NCI-H748 (cell line): ENCODE measurements around the gene MACO1.
"Not testable (repeated sequence)": the region's sequence is repeated elsewhere in the genome, so short reads cannot be mapped to it uniquely, and the experiment has no call there.

Experiments used
- DNase-seq: peaks from one replicate; lab custom pipeline; 2025; ENCODE audit not compliant: unreplicated experiment; lab: John Stamatoyannopoulos, UW

The MACO1 gene

GRCh38 chr1:25423206-25423605 is 7.5 kb upstream of the MACO1 start:
- DNase-seq: not testable (repeated sequence)

- DNase-seq: no peak
These were observed 5.3 kb upstream of the MACO1 start for GRCh38 chr1:25425098-25426085.

DNA sequence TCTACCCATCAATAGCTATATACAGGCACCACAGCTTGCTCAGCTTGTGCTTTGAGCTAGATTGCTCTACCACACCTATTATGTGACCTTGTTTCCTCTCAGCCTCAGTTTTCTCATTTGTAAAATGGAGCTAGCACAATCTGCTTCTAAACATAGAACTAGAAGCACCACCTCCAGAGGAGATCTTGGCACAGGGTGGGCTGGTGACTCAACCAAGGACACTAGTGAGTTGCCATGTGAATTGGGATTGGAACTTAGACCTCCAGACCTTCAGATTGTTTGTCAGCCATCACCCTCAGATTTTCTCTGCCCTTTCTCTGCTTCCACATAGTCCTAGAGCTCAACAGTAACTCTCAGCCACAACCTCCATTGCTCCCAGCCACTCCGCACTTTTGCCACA is 3.0 kb upstream of the MACO1 start:
- DNase-seq: no peak

DNA sequence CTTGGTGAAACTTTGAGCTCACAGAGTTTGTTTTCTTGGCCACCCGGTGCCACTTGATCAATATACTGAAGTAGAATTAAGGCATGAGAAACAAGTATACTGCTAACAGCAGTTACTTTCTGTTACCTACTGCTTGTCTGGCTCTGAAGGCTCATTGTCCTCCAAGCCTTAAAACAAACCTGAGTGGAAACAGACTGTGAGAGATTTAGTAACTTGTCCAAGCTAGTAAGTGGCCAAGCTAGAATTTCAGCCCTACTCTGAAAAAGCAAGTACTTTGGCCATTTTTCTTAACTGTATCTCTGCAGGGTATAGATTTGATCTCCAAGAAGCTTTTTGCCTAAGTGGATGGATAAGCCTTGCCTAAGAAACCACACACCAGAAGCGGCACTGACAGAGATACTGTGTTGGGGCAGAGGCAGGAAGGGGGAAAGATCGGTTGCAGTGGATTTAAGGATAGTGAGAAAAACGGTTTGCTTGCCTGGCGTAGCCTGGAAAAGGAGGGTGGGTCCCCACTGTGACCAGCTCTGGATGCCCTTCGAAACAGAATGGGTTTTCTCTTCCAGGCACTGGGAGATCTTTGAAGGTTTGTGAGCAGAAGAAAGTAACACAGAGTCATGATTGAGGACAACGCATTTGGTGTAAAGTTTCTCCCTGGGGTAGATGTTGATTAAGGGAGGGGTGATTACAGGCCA is 2.1 kb upstream of the MACO1 start:
- no peak for DNase-seq

DNA sequence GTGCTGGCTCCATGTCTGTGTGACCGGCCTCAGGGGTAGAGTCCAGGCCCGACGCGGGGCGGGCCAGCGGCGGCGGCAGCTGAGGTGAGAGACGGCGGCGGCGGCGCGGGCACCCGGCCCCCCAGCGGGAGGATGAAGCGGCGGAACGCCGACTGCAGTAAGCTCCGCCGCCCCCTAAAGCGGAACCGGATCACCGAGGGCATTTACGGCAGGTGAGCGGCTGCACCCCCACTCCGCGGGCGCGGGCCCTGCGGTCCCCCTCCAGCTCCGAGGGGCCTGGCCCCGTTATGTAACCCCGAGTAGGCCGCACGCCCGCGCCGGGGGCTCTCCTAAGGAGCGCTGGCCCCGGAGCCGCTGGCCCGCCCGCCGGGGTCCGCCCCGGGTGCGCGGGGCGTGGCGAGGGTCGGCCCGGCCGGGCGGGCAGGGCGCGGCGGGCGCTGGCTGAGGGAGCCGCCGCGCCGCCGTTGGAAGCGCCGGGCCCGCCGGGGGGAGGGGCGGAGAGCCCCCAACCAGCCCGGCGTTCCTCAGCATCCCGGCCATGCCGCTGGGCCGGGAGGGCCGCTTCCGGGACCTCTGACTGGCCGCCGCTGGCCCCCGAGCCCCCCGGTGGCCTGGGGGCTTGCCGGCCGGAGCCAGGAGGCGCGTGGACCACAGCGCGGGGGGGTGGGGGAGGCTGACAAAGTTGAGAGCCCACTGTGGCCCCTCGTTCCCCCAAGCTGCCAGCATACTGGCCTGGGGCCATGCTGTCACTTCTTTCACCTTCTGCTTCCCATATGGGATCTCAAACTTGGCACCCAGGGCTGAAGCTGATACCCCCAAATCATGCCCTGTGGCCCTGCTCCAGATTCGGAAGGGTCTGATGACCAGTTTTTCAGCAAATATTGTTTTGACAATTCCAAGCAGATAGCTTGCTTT is 527 bp downstream of the MACO1 start:
- peak; percentile 46 for DNase-seq

- DNase-seq: peak; percentile 1
These were observed 1.4 kb downstream of the MACO1 start for GRCh38 chr1:25431955-25432719.

DNA sequence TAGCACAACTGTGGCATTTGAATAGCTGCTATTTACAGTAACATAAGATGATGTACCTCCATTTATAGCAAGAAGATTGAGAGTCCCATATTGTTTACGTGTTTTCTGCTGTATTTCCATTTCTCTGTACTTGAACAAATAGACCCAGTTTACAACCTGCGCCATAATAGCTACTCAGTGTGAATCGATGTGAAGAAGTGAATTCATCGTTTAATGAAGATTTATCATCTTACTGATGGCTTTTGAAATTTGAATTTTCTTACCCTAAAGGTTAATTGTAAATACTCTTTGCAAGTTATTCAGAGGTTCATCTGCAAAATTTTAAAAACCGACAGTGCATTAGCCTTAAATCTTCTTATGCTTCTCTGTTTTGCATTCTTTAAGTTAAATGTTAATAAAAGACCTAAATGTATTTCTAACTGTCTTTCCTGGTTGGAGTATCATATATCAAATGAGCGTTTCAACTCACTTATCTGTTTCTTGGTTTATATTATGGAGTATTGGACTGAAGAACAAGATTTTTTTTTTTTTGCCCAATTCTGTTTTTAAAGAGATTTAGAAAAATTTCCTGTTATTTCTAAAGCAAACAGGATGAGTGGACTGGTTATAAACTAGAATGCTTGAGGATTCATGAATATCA is 2.2 kb downstream of the MACO1 start:
- no peak for DNase-seq

GRCh38 chr1:25433389-25434186 is 2.9 kb downstream of the MACO1 start:
- no peak for DNase-seq

- DNase-seq: no peak
These were observed 4.9 kb downstream of the MACO1 start for GRCh38 chr1:25435397-25436108.

GRCh38 chr1:25437672-25438071 is 7.0 kb downstream of the MACO1 start:
- no peak for DNase-seq

DNA sequence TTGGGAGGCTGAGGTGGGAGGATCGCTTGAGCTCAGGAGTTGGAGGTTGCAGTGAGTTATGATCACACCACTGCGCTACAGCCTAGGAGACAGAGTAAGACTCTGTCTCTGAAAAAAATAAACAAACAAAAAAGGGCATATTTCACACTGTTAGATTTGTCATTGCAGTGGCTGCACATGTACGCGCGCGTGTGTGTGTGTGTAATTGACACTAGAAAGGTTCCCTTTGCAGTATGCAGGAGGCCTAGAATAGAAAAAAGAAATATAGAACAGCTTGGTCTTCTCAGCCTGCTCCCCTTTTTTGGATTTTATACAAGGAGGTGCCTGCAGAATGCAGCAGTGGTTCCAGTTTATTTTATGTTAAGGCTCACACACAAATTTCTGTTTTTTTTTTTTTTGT is 8.6 kb downstream of the MACO1 start:
- DNase-seq: no peak

DNA sequence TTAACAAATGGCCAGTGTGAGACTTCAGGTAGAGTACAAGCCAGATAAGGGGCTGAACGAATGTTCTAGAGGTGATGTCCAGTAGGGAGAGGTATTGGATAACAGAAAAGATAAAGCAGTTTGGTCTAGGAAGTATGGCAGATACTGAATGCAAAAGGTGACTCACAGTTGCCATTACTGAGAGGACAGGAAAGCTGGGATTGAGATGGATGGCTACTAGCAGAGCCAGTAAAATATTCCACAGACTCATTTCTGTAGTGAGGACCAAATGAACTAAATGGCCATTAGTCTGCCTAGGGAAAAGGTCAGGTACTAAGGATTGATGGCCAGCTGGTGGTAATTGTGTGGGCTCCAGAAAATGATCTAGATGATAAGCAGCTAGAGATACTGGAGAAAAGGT is 11.5 kb downstream of the MACO1 start:
- no peak for DNase-seq

- DNase-seq: no peak
These were observed 12.5 kb downstream of the MACO1 start for GRCh38 chr1:25443030-25443699.

- DNase-seq: not testable (repeated sequence)
These were observed 13.9 kb downstream of the MACO1 start for GRCh38 chr1:25444604-25445003.

GRCh38 chr1:25445993-25446538 is 15.4 kb downstream of the MACO1 start:
- DNase-seq: no peak

DNA sequence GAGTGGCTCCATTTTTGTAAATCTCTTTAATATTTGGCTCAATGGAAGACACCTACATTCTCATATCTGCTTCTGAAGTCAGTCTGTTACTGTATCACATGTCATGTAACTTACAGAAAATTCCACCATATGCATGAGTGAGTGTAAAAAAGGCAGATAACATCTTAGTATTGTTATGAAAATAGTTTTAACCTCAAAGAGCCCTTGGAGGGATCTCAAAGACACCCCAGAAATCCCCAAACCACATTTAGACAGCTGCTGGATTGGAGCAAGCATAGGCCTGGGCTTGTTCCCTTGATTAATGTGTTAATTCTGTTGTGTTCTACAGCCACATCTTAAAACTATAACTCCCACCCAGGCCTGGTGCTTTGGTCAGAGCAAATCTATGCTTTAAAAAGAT is 16.9 kb downstream of the MACO1 start:
- DNase-seq: no peak

DNA sequence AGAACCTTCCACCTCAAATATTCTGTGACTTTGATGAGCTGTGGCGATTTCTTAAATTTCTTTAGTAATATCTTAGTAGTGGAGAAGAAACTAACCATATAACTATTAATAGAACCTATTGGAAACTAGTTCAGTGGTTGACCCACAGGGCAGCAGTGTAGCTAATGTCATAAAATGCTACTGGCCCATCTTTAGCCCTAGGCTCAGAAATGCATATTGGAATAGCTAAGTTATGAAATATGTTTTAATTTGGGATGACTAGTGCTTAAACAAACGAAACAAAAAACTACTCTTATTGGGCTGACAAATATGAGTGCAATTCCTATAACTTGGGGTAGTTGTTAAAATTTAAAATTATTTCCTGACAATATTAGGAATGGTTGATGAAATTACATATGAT is 20.2 kb downstream of the MACO1 start:
- no peak for DNase-seq

DNA sequence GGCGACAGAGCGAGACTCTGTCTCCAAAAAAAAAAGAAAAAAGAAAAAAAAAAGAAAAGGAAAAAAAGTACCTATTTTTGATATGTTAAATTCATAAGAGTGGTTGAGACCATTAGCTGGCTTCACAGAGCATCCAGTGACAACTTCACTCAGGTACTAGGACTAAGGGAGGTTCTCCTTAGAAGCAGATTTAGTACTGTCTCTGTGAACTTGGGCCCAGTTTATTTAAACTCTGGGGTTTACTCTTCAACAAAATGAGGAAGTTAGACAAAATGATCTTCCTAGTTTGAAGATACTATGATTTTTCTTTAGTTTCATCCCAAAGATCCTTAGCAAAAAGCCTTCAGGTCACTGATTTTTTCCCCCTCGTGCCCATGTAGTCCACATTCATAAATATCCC is 21.2 kb downstream of the MACO1 start:
- DNase-seq: no peak
